CD4-positive, alpha-beta T cell treated with Interleukin-1 beta for 1 hour (primary cell): ENCODE data around the gene G3BP2.
"Not testable (repeated sequence)": the region's sequence is repeated elsewhere in the genome, so short reads cannot be mapped to it uniquely, and the experiment has no call there.

ENCODE experiments used
- DNase-seq, 2 donors: peaks; one replicate each; pipeline ENCODE4 v3.0.0-alpha.2; 2020 to 2022

The G3BP2 gene

GRCh38 chr4:75673027-75673958 lies at the start of gene G3BP2:
G3BP2 (minus strand) TSS chr4:75673411; CDS start chr4:75662025, 11,386 bp downstream.
- DNase-seq, result peak; percentile 99

- no peak for DNase-seq
Measured at GRCh38 chr4:75722417-75722816, 49.2 kb upstream of the G3BP2 start.

- DNase-seq, result no peak
Measured at GRCh38 chr4:75718529-75718928, 45.3 kb upstream of the G3BP2 start.

GRCh38 chr4:75717408-75717807 lies 44.2 kb upstream of the G3BP2 start:
- no peak for DNase-seq

- DNase-seq, result not testable (repeated sequence)
Measured at GRCh38 chr4:75716054-75716453, 42.8 kb upstream of the G3BP2 start.

- no peak for DNase-seq
Measured at GRCh38 chr4:75715105-75715799, 42.0 kb upstream of the G3BP2 start.

GRCh38 chr4:75714704-75715103 lies 41.5 kb upstream of the G3BP2 start:
- no peak for DNase-seq

- no peak for DNase-seq
Measured at GRCh38 chr4:75714011-75714410, 40.8 kb upstream of the G3BP2 start.

GRCh38 chr4:75710246-75710645 lies 37.0 kb upstream of the G3BP2 start:
- no peak for DNase-seq

- peak; percentile 52 to 68 for DNase-seq
Measured at GRCh38 chr4:75708218-75708691, 35.0 kb upstream of the G3BP2 start.

- DNase-seq, result no peak
Measured at GRCh38 chr4:75705198-75705977, 32.2 kb upstream of the G3BP2 start.

GRCh38 chr4:75702919-75703411 lies 29.8 kb upstream of the G3BP2 start:
- no peak for DNase-seq

GRCh38 chr4:75699299-75699698 lies 26.1 kb upstream of the G3BP2 start:
- no peak for DNase-seq

GRCh38 chr4:75698963-75699228 lies 25.7 kb upstream of the G3BP2 start:
- DNase-seq, result no peak

GRCh38 chr4:75698162-75698962 lies 25.2 kb upstream of the G3BP2 start:
- DNase-seq, result peak; percentile 25 to 51

GRCh38 chr4:75696581-75696980 lies 23.4 kb upstream of the G3BP2 start:
- DNase-seq, result no peak

GRCh38 chr4:75696071-75696470 lies 22.9 kb upstream of the G3BP2 start:
- DNase-seq, result peak; percentile 32 to 59

GRCh38 chr4:75692066-75692465 lies 18.9 kb upstream of the G3BP2 start:
- DNase-seq, result not testable (repeated sequence)

- DNase-seq, result not testable (repeated sequence)
Measured at GRCh38 chr4:75687125-75687524, 13.9 kb upstream of the G3BP2 start.

- peak; percentile 10 to 30 for DNase-seq
Measured at GRCh38 chr4:75686346-75686745, 13.1 kb upstream of the G3BP2 start.

GRCh38 chr4:75685546-75686189 lies 12.5 kb upstream of the G3BP2 start:
- no peak for DNase-seq
